PC-3 (cell line): ENCODE measurements around the gene ZNF280D. TPM values are rescaled to one million over a fixed set of nuclear protein-coding genes. Genes with fewer than 3 reads are reported as not detected.

Source experiments
- ATAC-seq: fragments of 200-7000 bp; cut with Tn5 transposase; 2 replicates; pipeline ENCODE4 v1.9.1; 2020; ENCODE audit warnings: mild to moderate bottlenecking, moderate library complexity
- BruUV-seq: library from RNA; stranded (reverse); fragments of 400-500 nt; replicated peaks from 2 replicates; lab custom pipeline; 2021; lab: Mats Ljungman, UMichigan
- CTCF ChIA-PET: fragments of 300-600 bp; sonication (Branson Sonifier 250); formaldehyde crosslinking; loops from one replicate; lab custom pipeline; 2022; ENCODE audit warnings: antibody characterized with exemption; lab: Charles Lee
- POLR2A ChIA-PET: fragments of 300-600 bp; sonication (Branson Sonifier 250); formaldehyde crosslinking; loops from one replicate; lab custom pipeline; 2022; ENCODE audit warnings: antibody characterized with exemption; ENCODE audit not compliant: unreplicated experiment; lab: Charles Lee
- DNase-seq: peaks from one replicate; pipeline ENCODE4 v3.0.0-alpha.2; 2015
- H2AFZ ChIP-seq: fragments of 300-600 bp; sonication (generic); 2 replicates; pipeline ENCODE4 v1.6.0; 2016; ENCODE audit warnings: antibody characterized with exemption, low read length
- H3F3A ChIP-seq: fragments of 300-600 bp; sonication (generic); one replicate; pipeline ENCODE4 v1.6.0; 2017; ENCODE audit warnings: antibody characterized with exemption, low read length, control low read depth, mild to moderate bottlenecking; ENCODE audit not compliant: unreplicated experiment
- H3K27ac ChIP-seq: fragments of 300-600 bp; sonication (generic); 2 replicates; pipeline ENCODE4 v1.5.1; 2016; ENCODE audit warnings: mild to moderate bottlenecking, low read length
- H3K27me3 ChIP-seq: fragments of 300-600 bp; sonication (generic); 2 replicates; pipeline ENCODE4 v1.6.1; 2016; ENCODE audit warnings: low read length, mixed read lengths
- H3K36me3 ChIP-seq: fragments of 300-600 bp; sonication (generic); 2 replicates; pipeline ENCODE4 v1.6.1; 2016; ENCODE audit warnings: low read depth, mixed run types, low read length, mixed read lengths
- H3K4me1 ChIP-seq: fragments of 300-600 bp; sonication (generic); 2 replicates; pipeline ENCODE4 v1.5.1; 2016; ENCODE audit warnings: low read length; ENCODE audit not compliant: insufficient read depth
- H3K4me2 ChIP-seq: fragments of 300-600 bp; sonication (generic); 2 replicates; pipeline ENCODE4 v1.6.0; 2016; ENCODE audit warnings: low read length
- H3K4me3 ChIP-seq: fragments of 300-600 bp; sonication (generic); 2 replicates; pipeline ENCODE4 v1.5.1; 2016; ENCODE audit warnings: mild to moderate bottlenecking, low read length, mixed read lengths
- H3K79me2 ChIP-seq: fragments of 300-600 bp; sonication (generic); 2 replicates; pipeline ENCODE4 v1.6.1; 2017; ENCODE audit warnings: low read length, mixed read lengths
- H3K9ac ChIP-seq: fragments of 300-600 bp; sonication (generic); 2 replicates; pipeline ENCODE4 v1.6.0; 2016; ENCODE audit warnings: mild to moderate bottlenecking, low read length
- H3K9me2 ChIP-seq: fragments of 300-600 bp; sonication (generic); replicated peaks from 2 replicates; pipeline ENCODE4 v1.6.1; 2016; ENCODE audit warnings: mixed run types, low read length, mixed read lengths
- H3K9me3 ChIP-seq: fragments of 300-600 bp; sonication (generic); 2 replicates; pipeline ENCODE4 v1.6.1; 2016; ENCODE audit warnings: low read length, mixed read lengths
- H4K20me1 ChIP-seq: fragments of 300-600 bp; sonication (generic); 2 replicates; pipeline ENCODE4 v1.6.1; 2016; ENCODE audit warnings: low read length, mixed read lengths
- EZH2 ChIP-seq: fragments of 300-600 bp; sonication (generic); IDR thresholded peaks from one replicate; pipeline ENCODE4 v1.6.1; 2017; ENCODE audit warnings: antibody characterized with exemption, mild to moderate bottlenecking, low read length; ENCODE audit not compliant: unreplicated experiment
- EZH2phosphoT487 ChIP-seq: fragments of 300-600 bp; sonication (generic); IDR thresholded peaks from 2 replicates; pipeline ENCODE4 v1.6.1; 2018; ENCODE audit warnings: mild to moderate bottlenecking, antibody characterized with exemption, low read length, borderline replicate concordance
- intact Hi-C: fragments of 100-400 bp; cut with micrococcal nuclease; formaldehyde crosslinking; loops from 2 replicates; pipeline ENCODE4 v1.9.0; 2023
- total RNA-seq: library from RNA; depleted of rRNA; stranded (reverse); fragments of >200 nt; gene quantifications from 2 replicates; pipeline ENCODE4 v1.2.3, GENCODE V29; 2014
- TF ChIP-seq, protein P1 (sequence below): fragments of 300-600 bp; sonication (generic); conservative IDR thresholded peaks from 2 replicates; pipeline ENCODE4 v1.5.1; 2017; ENCODE audit warnings: antibody characterized with exemption, low read depth, mild to moderate bottlenecking, low read length

The ZNF280D gene
- total RNA-seq, 1 experiment from 2014 or later = 7.4 TPM

GRCh38 chr15:56648311-56648710, 85.0 kb downstream of the ZNF280D start:
- H3K9ac ChIP-seq = no peak overlapping the region
- TF ChIP-seq EZH2phosphoT487 (no peak), EZH2 (no peak)
- TF ChIP-seq, protein P1, sequence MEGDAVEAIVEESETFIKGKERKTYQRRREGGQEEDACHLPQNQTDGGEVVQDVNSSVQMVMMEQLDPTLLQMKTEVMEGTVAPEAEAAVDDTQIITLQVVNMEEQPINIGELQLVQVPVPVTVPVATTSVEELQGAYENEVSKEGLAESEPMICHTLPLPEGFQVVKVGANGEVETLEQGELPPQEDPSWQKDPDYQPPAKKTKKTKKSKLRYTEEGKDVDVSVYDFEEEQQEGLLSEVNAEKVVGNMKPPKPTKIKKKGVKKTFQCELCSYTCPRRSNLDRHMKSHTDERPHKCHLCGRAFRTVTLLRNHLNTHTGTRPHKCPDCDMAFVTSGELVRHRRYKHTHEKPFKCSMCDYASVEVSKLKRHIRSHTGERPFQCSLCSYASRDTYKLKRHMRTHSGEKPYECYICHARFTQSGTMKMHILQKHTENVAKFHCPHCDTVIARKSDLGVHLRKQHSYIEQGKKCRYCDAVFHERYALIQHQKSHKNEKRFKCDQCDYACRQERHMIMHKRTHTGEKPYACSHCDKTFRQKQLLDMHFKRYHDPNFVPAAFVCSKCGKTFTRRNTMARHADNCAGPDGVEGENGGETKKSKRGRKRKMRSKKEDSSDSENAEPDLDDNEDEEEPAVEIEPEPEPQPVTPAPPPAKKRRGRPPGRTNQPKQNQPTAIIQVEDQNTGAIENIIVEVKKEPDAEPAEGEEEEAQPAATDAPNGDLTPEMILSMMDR = no peak
- BruUV-seq = no TSS peak
- ATAC-seq (no peak), DNase-seq (no peak)
- H4K20me1 ChIP-seq = no peaks in the 10 kb centered on the region
- no peaks in the 10 kb centered on the region for H3K9me2 ChIP-seq
- H3K9me3 ChIP-seq = no peaks in the 10 kb centered on the region
- no peaks in the 10 kb centered on the region for H3F3A ChIP-seq
- no peak overlapping the region for H2AFZ ChIP-seq
- ChIA-PET POLR2A (no interaction called here), CTCF (no interaction called here)
- intact Hi-C loops = loop anchor here (10.0 kb wide), 1 partner anchor 154 kb away; no protein-coding TSS in a partner anchor
- no peaks in the 10 kb centered on the region for H3K27me3 ChIP-seq
- H3K4me2 ChIP-seq = no peak overlapping the region
- H3K36me3 ChIP-seq = no peaks in the 10 kb centered on the region
- H3K4me1 ChIP-seq = no peaks in the 10 kb centered on the region
- H3K4me3 ChIP-seq = no peak overlapping the region
- H3K27ac ChIP-seq = no peak overlapping the region
- H3K79me2 ChIP-seq = no peaks in the 10 kb centered on the region

- Histone ChIP-seq H3K9me3 (no peaks in the 10 kb centered on the region), H3K79me2 (no peaks in the 10 kb centered on the region), H3K4me3 (no peak overlapping the region), H3K9me2 (no peaks in the 10 kb centered on the region), H3K4me2 (no peak overlapping the region), H3K27ac (no peak overlapping the region), H3K9ac (no peak overlapping the region), H2AFZ (no peak overlapping the region), H3F3A (no peaks in the 10 kb centered on the region), H3K4me1 (peaks cover 16% of the 10 kb centered on the region; the same call in 1 of the 2 replicates), H3K27me3 (no peaks in the 10 kb centered on the region), H3K36me3 (no peaks in the 10 kb centered on the region), H4K20me1 (no peaks in the 10 kb centered on the region)
- ChIA-PET POLR2A (no interaction called here), CTCF (no interaction called here)
- no peak for ATAC-seq
- intact Hi-C loops = loop anchor here (10.0 kb wide), 1 partner anchor 146 kb away; no protein-coding TSS in a partner anchor
- no peak for DNase-seq
- no peak for TF ChIP-seq EZH2phosphoT487
- TF ChIP-seq, protein P1 = no peak
- no peak for TF ChIP-seq EZH2
- BruUV-seq = no TSS peak
These were observed 92.8 kb downstream of the ZNF280D start for GRCh38 chr15:56640549-56640948.

DNA sequence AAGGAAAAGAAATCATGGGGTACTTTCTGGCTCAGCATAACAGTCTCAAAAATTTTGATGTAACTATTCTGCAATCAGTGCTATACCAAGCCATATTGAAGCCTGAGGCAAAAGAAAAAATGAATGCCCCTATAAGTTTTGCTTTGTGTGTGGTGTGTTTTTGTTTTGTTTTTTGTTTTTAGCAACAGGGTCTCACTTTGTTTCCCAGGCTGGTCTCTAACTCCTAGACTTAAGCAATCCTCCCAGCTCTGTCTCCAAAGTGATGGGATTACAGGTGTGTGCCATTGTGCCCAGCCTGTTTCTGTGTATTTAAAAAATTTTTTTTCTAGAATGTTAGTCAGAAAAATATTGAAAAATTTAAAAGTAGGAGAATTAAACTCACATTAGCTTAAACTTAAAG, 93.2 kb downstream of the ZNF280D start:
- no peak overlapping the region for H3K27ac ChIP-seq
- no peaks in the 10 kb centered on the region for H3F3A ChIP-seq
- H3K9me2 ChIP-seq = no peaks in the 10 kb centered on the region
- H3K79me2 ChIP-seq = no peaks in the 10 kb centered on the region
- peaks cover 16% of the 10 kb centered on the region; the same call in 1 of the 2 replicates for H3K4me1 ChIP-seq
- ChIA-PET POLR2A (no interaction called here), CTCF (no interaction called here)
- intact Hi-C loops = loop anchor here (10.0 kb wide), 1 partner anchor 145 kb away; no protein-coding TSS in a partner anchor
- H3K36me3 ChIP-seq = no peaks in the 10 kb centered on the region
- no peak overlapping the region for H3K4me2 ChIP-seq
- H3K9me3 ChIP-seq = no peaks in the 10 kb centered on the region
- no TSS peak for BruUV-seq
- no peak overlapping the region for H2AFZ ChIP-seq
- ATAC-seq (no peak), DNase-seq (no peak)
- no peak for TF ChIP-seq EZH2phosphoT487
- TF ChIP-seq, protein P1 = no peak
- TF ChIP-seq EZH2 = no peak
- no peak overlapping the region for H3K9ac ChIP-seq
- H4K20me1 ChIP-seq = no peaks in the 10 kb centered on the region
- no peaks in the 10 kb centered on the region for H3K27me3 ChIP-seq
- H3K4me3 ChIP-seq = no peak overlapping the region
